ES-I3 (cell line): Measurements from ENCODE around the gene ADARB1.

Experiments
- H3K36me3 ChIP-seq: 2 replicates; pipeline ENCODE4 v1.6.1; 2013; ENCODE audit warnings: mild to moderate bottlenecking, low read length, control low read depth, moderate library complexity; ENCODE audit not compliant: insufficient read depth
- H3K4me1 ChIP-seq: 2 replicates; pipeline ENCODE4 v1.6.1; 2013; ENCODE audit warnings: mild to moderate bottlenecking, control low read depth, low read length; ENCODE audit not compliant: insufficient read depth
- H3K9ac ChIP-seq: 2 replicates; pipeline ENCODE4 v1.6.1; 2013; ENCODE audit warnings: low read depth, mild to moderate bottlenecking, low read length, moderate library complexity
- H3K9me3 ChIP-seq: 2 replicates; pipeline ENCODE4 v1.6.1; 2013; ENCODE audit warnings: mild to moderate bottlenecking, low read length, moderate library complexity; ENCODE audit not compliant: control insufficient read depth, insufficient read depth

Gene ADARB1

GRCh38 chr21:45270306-45270821 is 196.0 kb downstream of the ADARB1 start:
- Histone ChIP-seq H3K9ac (no peak overlapping the region), H3K36me3 (peaks cover 6% of the 10 kb centered on the region), H3K4me1 (no peaks in the 10 kb centered on the region), H3K9me3 (no peaks in the 10 kb centered on the region)
